Measurements from ENCODE around the gene TARBP1.
"Not testable (repeated sequence)": the region's sequence is repeated elsewhere in the genome, so short reads cannot be mapped to it uniquely, and the experiment has no call there.

Gene TARBP1

GRCh38 chr1:234478481-234479309 lies at the start of gene TARBP1:
Gene TARBP1, minus strand, starts transcription at chr1:234479179. Its CDS starts 76 bp downstream, at chr1:234479103.
- H3K4me1 Mint-ChIP-seq (ENCODE audit: low read depth): peaks cover 62% of the 10 kb centered on the region

GRCh38 chr1:234528074-234528865 lies 49.3 kb upstream of the TARBP1 start:
- Mint-ChIP-seq H3K4me3 (no peak overlapping the region), H3K27ac (no peak overlapping the region), H3K4me1 (ENCODE audit: low read depth) (peaks cover 7% of the 10 kb centered on the region), H3K9me3 (no peaks in the 10 kb centered on the region), H3K36me3 (ENCODE audit: low read depth) (no peaks in the 10 kb centered on the region), H3K27me3 (peaks cover 30% of the 10 kb centered on the region)
- DNase-seq: no peak

More at GRCh38 chr1:234478481-234479309, at the start of gene TARBP1:
- peak; percentile 89 for DNase-seq
- Mint-ChIP-seq H3K27me3 (peaks cover 16% of the 10 kb centered on the region), H3K4me3 (peak within 1 kb of the TSS; percentile 87), H3K27ac (peak within 1 kb of the TSS; percentile 79), H3K9me3 (no peaks in the 10 kb centered on the region), H3K36me3 (ENCODE audit: low read depth) (peaks cover 21% of the 10 kb centered on the region)

GRCh38 chr1:234527346-234527745 lies 48.4 kb upstream of the TARBP1 start:
- H3K27me3 Mint-ChIP-seq: peaks cover 30% of the 10 kb centered on the region
- no peak overlapping the region for H3K27ac Mint-ChIP-seq
- no peaks in the 10 kb centered on the region for H3K36me3 Mint-ChIP-seq (ENCODE audit: low read depth)
- peaks cover 7% of the 10 kb centered on the region for H3K4me1 Mint-ChIP-seq (ENCODE audit: low read depth)
- H3K4me3 Mint-ChIP-seq: no peak overlapping the region
- DNase-seq: no peak
- H3K9me3 Mint-ChIP-seq: no peaks in the 10 kb centered on the region

- H3K4me1 Mint-ChIP-seq (ENCODE audit: low read depth): peaks cover 7% of the 10 kb centered on the region
- peaks cover 30% of the 10 kb centered on the region for H3K27me3 Mint-ChIP-seq
- no peak overlapping the region for H3K4me3 Mint-ChIP-seq
- H3K27ac Mint-ChIP-seq: no peak overlapping the region
- no peak for DNase-seq
- H3K9me3 Mint-ChIP-seq: no peaks in the 10 kb centered on the region
- H3K36me3 Mint-ChIP-seq (ENCODE audit: low read depth): no peaks in the 10 kb centered on the region
These were observed 47.9 kb upstream of the TARBP1 start for GRCh38 chr1:234526922-234527321.

GRCh38 chr1:234525099-234525799 lies 46.3 kb upstream of the TARBP1 start:
- DNase-seq: no peak
- no peak overlapping the region for H3K27ac Mint-ChIP-seq
- no peaks in the 10 kb centered on the region for H3K36me3 Mint-ChIP-seq (ENCODE audit: low read depth)
- H3K4me3 Mint-ChIP-seq: no peak overlapping the region
- H3K27me3 Mint-ChIP-seq: peaks cover 30% of the 10 kb centered on the region
- no peaks in the 10 kb centered on the region for H3K9me3 Mint-ChIP-seq
- peaks cover 7% of the 10 kb centered on the region for H3K4me1 Mint-ChIP-seq (ENCODE audit: low read depth)

- Mint-ChIP-seq H3K4me1 (ENCODE audit: low read depth) (peaks cover 14% of the 10 kb centered on the region), H3K27me3 (peaks cover 13% of the 10 kb centered on the region), H3K36me3 (ENCODE audit: low read depth) (no peaks in the 10 kb centered on the region), H3K9me3 (no peaks in the 10 kb centered on the region), H3K27ac (no peak overlapping the region), H3K4me3 (no peak overlapping the region)
- no peak for DNase-seq
These were observed 42.9 kb upstream of the TARBP1 start for GRCh38 chr1:234521836-234522235.

- Mint-ChIP-seq H3K4me1 (ENCODE audit: low read depth) (peaks cover 14% of the 10 kb centered on the region), H3K27ac (no peak overlapping the region), H3K4me3 (no peak overlapping the region), H3K9me3 (no peaks in the 10 kb centered on the region), H3K36me3 (ENCODE audit: low read depth) (no peaks in the 10 kb centered on the region), H3K27me3 (peaks cover 8% of the 10 kb centered on the region)
- DNase-seq: no peak
These were observed 42.2 kb upstream of the TARBP1 start for GRCh38 chr1:234520908-234521817.

GRCh38 chr1:234519506-234519905 lies 40.5 kb upstream of the TARBP1 start:
- Mint-ChIP-seq H3K4me1 (ENCODE audit: low read depth) (peaks cover 21% of the 10 kb centered on the region), H3K9me3 (no peaks in the 10 kb centered on the region), H3K27ac (no peak overlapping the region), H3K4me3 (no peak overlapping the region), H3K27me3 (no peaks in the 10 kb centered on the region), H3K36me3 (ENCODE audit: low read depth) (no peaks in the 10 kb centered on the region)
- DNase-seq: no peak

GRCh38 chr1:234518876-234519275 lies 39.9 kb upstream of the TARBP1 start:
- Mint-ChIP-seq H3K4me3 (no peak overlapping the region), H3K27me3 (no peaks in the 10 kb centered on the region), H3K27ac (no peak overlapping the region), H3K9me3 (no peaks in the 10 kb centered on the region), H3K4me1 (ENCODE audit: low read depth) (peaks cover 21% of the 10 kb centered on the region), H3K36me3 (ENCODE audit: low read depth) (no peaks in the 10 kb centered on the region)
- no peak for DNase-seq

- not testable (repeated sequence) for H3K36me3 Mint-ChIP-seq (ENCODE audit: low read depth); H3K27ac Mint-ChIP-seq; DNase-seq
These were observed 39.1 kb upstream of the TARBP1 start for GRCh38 chr1:234518086-234518485.

GRCh38 chr1:234517110-234517802 lies 38.3 kb upstream of the TARBP1 start:
- Mint-ChIP-seq H3K27ac (no peak overlapping the region), H3K36me3 (ENCODE audit: low read depth) (no peaks in the 10 kb centered on the region), H3K9me3 (no peaks in the 10 kb centered on the region), H3K27me3 (no peaks in the 10 kb centered on the region), H3K4me3 (no peak overlapping the region), H3K4me1 (ENCODE audit: low read depth) (peaks cover 21% of the 10 kb centered on the region)
- DNase-seq: no peak

More at GRCh38 chr1:234518086-234518485, 39.1 kb upstream of the TARBP1 start:
- peaks cover 21% of the 10 kb centered on the region for H3K4me1 Mint-ChIP-seq (ENCODE audit: low read depth)
- not testable (repeated sequence) for H3K4me3 Mint-ChIP-seq, H3K27me3 Mint-ChIP-seq, H3K9me3 Mint-ChIP-seq

GRCh38 chr1:234515821-234516241 lies 36.9 kb upstream of the TARBP1 start:
- H3K27me3 Mint-ChIP-seq: no peaks in the 10 kb centered on the region
- peaks cover 21% of the 10 kb centered on the region for H3K4me1 Mint-ChIP-seq (ENCODE audit: low read depth)
- H3K27ac Mint-ChIP-seq: peak overlapping the region; percentile 18
- H3K36me3 Mint-ChIP-seq (ENCODE audit: low read depth): no peaks in the 10 kb centered on the region
- H3K4me3 Mint-ChIP-seq: no peak overlapping the region
- H3K9me3 Mint-ChIP-seq: no peaks in the 10 kb centered on the region
- DNase-seq: no peak

- H3K4me1 Mint-ChIP-seq (ENCODE audit: low read depth): peaks cover 21% of the 10 kb centered on the region
- no peaks in the 10 kb centered on the region for H3K36me3 Mint-ChIP-seq (ENCODE audit: low read depth)
- H3K9me3 Mint-ChIP-seq: no peaks in the 10 kb centered on the region
- no peaks in the 10 kb centered on the region for H3K27me3 Mint-ChIP-seq
- no peak overlapping the region for H3K4me3 Mint-ChIP-seq
- no peak for DNase-seq
- H3K27ac Mint-ChIP-seq: peak overlapping the region; percentile 18
These were observed 36.4 kb upstream of the TARBP1 start for GRCh38 chr1:234515411-234515810.

Measured in activated T-cell treated with anti-CD3 and anti-CD28 coated beads, Interleukin-2, amount 50 U/mL, for 24 hours (primary cell).